ENCODE data around the gene CUL5. TPM values are rescaled to one million over a fixed set of nuclear protein-coding genes. Genes with fewer than 3 reads are reported as not detected.

Gene CUL5
- total RNA-seq (2014; rRNA removed; shearing (Covaris generic); ENCODE audit: low replicate concordance), result 10.0 and 14.7 TPM in 2 replicates

GRCh38 chr11:108008656-108009496, at the start of gene CUL5:
CUL5 (plus strand) TSS chr11:108008898; CDS start chr11:108009349, 451 bp downstream.
- in situ Hi-C loops (cut with HindIII; ENCODE audit: low pct_unique_long_range_greater_than_20kb, low sequenced_read_pairs), result no loop called here

GRCh38 chr11:107961480-107961879, 47.2 kb upstream of the CUL5 start:
- DNase-seq (ENCODE audit: low read depth), result no peak
- in situ Hi-C loops (cut with HindIII; ENCODE audit: low pct_unique_long_range_greater_than_20kb, low sequenced_read_pairs), result no loop called here

More at GRCh38 chr11:108008656-108009496, at the start of gene CUL5:
- DNase-seq (ENCODE audit: low read depth), result peak; percentile 78

- in situ Hi-C loops (cut with HindIII; ENCODE audit: low pct_unique_long_range_greater_than_20kb, low sequenced_read_pairs), result no loop called here
- DNase-seq (ENCODE audit: low read depth), result no peak
Measured at GRCh38 chr11:107962181-107962580, 46.5 kb upstream of the CUL5 start.

DNA sequence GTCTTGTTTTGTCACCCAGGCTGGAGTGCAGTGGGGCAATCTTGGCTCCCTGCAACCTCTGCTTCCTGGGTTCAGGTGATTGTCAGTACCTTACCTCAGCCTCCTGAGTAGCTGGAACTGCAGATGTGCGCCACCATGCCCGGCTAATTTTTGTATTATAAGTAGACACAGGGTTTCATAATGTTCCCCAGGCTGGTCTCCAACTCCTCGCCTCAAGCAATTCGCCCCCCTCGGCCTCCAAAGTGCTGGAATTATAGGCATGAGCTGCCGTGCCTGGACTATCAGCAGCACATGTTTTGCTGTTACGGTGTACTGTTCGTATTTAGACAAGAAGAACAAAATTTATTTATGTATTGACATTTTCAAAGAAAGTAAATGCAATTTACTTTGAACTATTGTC, 45.6 kb upstream of the CUL5 start:
- DNase-seq (ENCODE audit: low read depth), result no peak
- in situ Hi-C loops (cut with HindIII; ENCODE audit: low pct_unique_long_range_greater_than_20kb, low sequenced_read_pairs), result no loop called here

DNA sequence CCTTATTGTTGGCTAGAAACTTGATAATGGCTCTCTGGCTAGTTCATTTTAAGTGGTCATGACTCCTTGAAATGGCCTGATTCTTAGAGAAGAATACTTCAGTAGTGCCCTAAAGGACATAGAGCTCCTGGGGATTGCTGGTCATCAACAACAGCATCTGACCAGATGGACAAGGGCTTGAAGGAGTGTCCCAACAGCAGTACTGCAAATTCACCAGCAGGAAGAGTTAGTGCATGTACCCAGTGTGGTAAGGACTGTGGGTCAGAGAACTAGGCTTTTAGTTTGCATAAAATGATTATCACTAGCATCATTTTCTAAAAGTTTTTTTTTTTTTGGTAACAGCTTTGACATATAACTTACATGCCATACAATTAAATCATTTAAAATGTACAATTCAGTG, 39.5 kb upstream of the CUL5 start:
- in situ Hi-C loops (cut with HindIII; ENCODE audit: low pct_unique_long_range_greater_than_20kb, low sequenced_read_pairs), result no loop called here
- no peak for DNase-seq (ENCODE audit: low read depth)

- in situ Hi-C loops (cut with HindIII; ENCODE audit: low pct_unique_long_range_greater_than_20kb, low sequenced_read_pairs), result no loop called here
Measured at GRCh38 chr11:107970049-107970448, 38.6 kb upstream of the CUL5 start.

DNA sequence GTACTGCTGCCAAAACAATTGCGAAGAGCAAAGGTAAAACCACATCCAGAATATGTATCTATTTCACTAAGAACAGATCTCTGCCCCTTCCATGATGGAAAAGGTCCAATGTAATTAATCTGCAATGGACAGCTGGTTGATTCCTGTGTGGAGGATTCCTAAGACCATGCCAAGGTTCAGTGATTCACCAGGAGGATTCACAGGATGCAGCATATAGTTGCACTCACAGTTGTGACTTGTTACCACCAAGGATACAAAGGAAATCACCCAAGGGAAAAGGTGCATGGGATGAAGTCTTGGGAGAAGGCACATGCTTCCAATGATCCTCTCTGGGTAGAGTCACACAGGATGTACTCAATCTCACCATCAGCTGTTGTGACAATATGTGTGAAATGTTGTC, 35.1 kb upstream of the CUL5 start:
- in situ Hi-C loops (cut with HindIII; ENCODE audit: low pct_unique_long_range_greater_than_20kb, low sequenced_read_pairs), result no loop called here
- DNase-seq (ENCODE audit: low read depth), result no peak

More at GRCh38 chr11:107970049-107970448, 38.6 kb upstream of the CUL5 start:
- DNase-seq (ENCODE audit: low read depth), result no peak

DNA sequence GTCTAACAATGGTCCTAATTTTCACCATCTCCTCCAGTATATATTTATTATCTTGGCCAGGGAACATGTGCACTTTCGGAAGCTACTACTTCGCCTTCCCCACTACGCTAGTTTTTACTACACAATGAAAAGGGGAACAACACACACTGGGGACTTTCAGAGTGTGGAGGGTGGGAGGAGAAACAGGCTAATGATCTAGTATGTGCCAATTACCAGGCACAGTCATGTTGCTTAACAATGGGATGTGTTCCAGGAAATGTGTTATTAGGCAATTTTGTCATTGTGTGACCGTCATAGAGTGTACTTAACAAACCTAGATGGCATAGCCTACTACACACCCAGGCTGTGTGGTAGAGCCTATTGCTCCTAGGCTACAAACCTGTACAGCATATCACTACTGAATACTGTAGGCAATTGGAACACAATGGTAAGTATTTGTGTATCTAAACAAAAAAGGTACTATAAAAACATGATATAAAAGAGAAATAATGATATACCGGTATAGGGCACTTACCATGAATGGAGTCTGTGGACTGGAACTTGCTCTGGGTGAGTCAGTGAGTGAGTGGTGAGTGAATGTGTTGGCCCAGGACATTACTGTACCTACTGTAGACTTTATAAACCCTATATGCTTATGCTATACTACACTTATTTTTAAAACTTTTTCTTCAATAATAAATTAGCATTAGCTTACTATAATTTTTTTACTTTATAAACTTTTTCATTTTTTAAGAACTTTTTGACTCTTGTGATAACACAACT, 20.1 kb upstream of the CUL5 start:
- in situ Hi-C loops (cut with HindIII; ENCODE audit: low pct_unique_long_range_greater_than_20kb, low sequenced_read_pairs), result no loop called here
- no peak for DNase-seq (ENCODE audit: low read depth)

DNA sequence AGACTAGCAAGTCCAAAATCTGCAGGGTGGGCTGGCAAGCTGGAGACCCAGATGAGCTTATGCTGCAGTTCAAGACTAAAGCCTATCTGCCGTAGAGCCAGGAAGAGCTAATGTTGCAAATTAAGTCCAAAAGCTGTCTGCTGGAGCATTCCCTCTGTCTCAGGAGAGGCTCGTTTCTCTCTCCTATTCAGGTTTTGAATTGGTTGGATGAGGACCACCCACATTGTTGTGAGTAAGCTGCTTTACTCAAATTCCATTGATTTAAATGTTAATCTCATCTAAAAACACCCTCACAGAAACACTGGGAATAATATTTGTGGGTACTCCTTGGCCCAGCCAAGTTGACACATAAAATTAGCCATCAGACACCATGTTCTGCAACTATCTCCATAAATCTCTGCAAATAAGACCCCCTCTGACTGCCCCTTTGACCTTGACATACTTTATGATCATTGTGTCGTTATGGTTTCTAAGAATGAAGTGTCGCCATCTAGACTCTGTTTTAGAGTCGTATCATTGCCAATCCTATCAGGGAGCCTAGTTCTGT, 16.8 kb upstream of the CUL5 start:
- in situ Hi-C loops (cut with HindIII; ENCODE audit: low pct_unique_long_range_greater_than_20kb, low sequenced_read_pairs), result no loop called here
- no peak for DNase-seq (ENCODE audit: low read depth)

DNA sequence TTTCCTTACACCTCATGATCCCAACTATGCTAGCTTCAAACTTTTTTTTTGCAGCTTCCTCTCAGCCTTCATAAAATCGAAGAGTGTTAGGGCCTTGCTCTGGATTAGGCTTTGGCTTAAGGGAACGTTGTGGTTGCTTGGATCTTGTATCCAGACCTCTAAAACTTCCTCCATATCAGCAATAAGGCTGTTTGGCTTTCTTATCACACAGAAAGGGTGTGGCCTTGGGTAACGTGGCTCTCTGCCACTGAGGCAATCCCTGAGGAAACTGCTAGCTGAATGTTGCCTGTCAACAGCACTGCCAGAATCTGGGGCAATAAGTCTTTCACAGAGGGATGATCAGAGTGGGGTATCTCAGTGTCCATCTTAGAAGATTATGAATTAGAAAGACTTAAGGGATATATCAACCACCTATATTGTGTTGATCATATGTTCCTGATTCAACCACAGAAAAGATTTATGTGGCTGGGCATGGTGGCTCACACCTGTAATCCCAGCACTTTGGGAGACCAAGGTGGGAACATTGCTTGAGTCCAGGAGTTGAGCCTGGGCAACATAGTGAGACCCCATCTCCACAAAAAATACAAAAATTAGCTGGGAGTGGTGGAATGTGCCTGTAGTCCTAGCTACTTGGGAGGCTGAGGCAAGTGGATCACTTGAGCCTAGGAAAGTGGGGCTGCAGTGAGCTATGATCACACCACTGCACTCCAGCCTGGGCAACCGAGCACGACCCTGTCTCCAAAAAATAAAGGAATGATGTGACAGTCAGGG, 12.5 kb upstream of the CUL5 start:
- in situ Hi-C loops (cut with HindIII; ENCODE audit: low pct_unique_long_range_greater_than_20kb, low sequenced_read_pairs), result no loop called here
- DNase-seq (ENCODE audit: low read depth), result no peak

GRCh38 chr11:107998761-107999160, 9.9 kb upstream of the CUL5 start:
- no peak for DNase-seq (ENCODE audit: low read depth)
- in situ Hi-C loops (cut with HindIII; ENCODE audit: low pct_unique_long_range_greater_than_20kb, low sequenced_read_pairs), result no loop called here

- in situ Hi-C loops (cut with HindIII; ENCODE audit: low pct_unique_long_range_greater_than_20kb, low sequenced_read_pairs), result no loop called here
- peak; percentile 23 for DNase-seq (ENCODE audit: low read depth)
Measured at GRCh38 chr11:107999759-108000455, 8.8 kb upstream of the CUL5 start.

- in situ Hi-C loops (cut with HindIII; ENCODE audit: low pct_unique_long_range_greater_than_20kb, low sequenced_read_pairs), result no loop called here
- DNase-seq (ENCODE audit: low read depth), result no peak
Measured at GRCh38 chr11:108002476-108002875, 6.2 kb upstream of the CUL5 start.

DNA sequence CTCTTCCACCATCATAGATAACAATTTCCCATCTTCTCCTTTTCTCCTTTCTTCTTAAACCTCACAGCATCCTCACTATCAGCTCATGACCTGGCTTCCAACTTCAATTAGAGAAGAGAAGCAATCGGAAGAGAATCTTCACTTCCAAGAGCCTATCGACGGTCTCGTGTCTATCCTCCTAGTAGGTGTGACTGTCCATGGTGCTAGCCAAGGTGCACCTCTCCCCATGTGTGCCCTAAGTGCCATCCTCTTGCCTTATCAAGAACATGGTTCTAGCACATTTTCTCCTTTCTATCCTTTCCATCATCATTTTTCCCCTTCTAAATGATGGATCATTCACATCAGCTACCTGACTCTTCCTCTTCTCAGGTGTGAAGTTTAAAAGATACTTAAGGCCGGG, 5.1 kb upstream of the CUL5 start:
- DNase-seq (ENCODE audit: low read depth), result no peak
- in situ Hi-C loops (cut with HindIII; ENCODE audit: low pct_unique_long_range_greater_than_20kb, low sequenced_read_pairs), result no loop called here

DNA sequence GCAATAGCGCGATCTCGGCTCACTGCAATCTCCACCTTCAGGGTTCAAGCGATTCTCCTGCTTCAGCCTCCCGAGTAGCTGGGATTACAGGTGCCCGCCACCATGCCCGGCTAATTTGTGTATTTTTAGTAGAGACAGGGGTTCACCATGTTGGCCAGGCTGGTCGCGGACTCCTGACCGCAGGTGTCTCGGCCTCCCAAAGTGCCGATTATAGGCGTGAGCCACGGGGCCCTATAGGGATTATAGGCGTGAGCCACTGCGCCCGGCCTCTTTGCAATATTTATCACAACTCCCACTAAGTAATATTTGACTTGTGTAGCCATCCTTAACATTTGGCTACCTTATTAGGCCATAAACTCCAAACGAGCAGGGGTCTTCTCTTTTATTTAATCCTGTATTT, 879 bp upstream of the CUL5 start:
- no peak for DNase-seq (ENCODE audit: low read depth)
- in situ Hi-C loops (cut with HindIII; ENCODE audit: low pct_unique_long_range_greater_than_20kb, low sequenced_read_pairs), result no loop called here

- DNase-seq (ENCODE audit: low read depth), result no peak
- in situ Hi-C loops (cut with HindIII; ENCODE audit: low pct_unique_long_range_greater_than_20kb, low sequenced_read_pairs), result no loop called here
Measured at GRCh38 chr11:108009497-108010370, 1.0 kb downstream of the CUL5 start.

DNA sequence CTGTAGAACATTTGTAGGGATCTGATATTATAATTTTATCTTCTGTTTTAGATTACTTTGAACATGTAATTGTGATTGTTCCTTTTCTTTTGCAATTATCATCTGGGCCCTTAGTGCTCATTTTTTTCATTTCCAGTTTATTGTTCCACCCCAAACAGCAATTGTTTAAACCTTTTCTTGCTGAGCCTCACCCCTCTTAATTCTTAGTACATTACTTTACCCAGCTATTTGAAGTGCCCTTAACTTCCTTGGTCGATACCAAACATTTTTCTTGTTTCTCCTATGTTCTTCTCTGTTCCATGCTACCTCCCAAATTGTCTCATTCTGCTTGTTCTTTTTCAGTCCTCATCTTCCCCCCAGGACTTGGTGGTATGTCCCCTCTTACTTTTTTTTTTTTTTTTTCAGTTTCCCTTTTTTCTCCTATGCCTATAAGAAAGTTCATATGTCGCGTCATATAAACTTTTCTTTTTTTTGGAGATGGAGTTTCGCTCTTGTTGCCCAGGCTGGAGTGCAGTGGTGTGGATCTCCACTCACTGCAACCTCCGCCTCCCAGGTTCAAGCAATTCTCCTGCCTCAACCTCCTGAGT, 3.5 kb downstream of the CUL5 start:
- in situ Hi-C loops (cut with HindIII; ENCODE audit: low pct_unique_long_range_greater_than_20kb, low sequenced_read_pairs), result no loop called here
- no peak for DNase-seq (ENCODE audit: low read depth)

Measured in Caki2 (cell line).